Tibial nerve (tissue), 4 donors: ENCODE data around the gene MLLT1. TPM values are rescaled to one million over a fixed set of nuclear protein-coding genes. Genes with fewer than 3 reads are reported as not detected.
"Not testable (repeated sequence)": the region's sequence is repeated elsewhere in the genome, so short reads cannot be mapped to it uniquely, and the experiment has no call there.

Experiments used
- DNase-seq, 2 donors: peaks; one replicate each; pipeline ENCODE4 v3.0.0-alpha.2; 2019; ENCODE audit warnings: low spot score in 2 of 2
- H3K27ac ChIP-seq, 4 donors: fragments of 200-600 bp; sonication (generic) in 3 of 4; one replicate each; pipeline ENCODE4 v1.5.1; 2017 to 2019; ENCODE audit warnings: mild to moderate bottlenecking in 1 of 4
- H3K27me3 ChIP-seq, 2 donors: fragments of 200-600 bp; sonication (generic) in 1 of 2; one replicate each; pipeline versions ENCODE4 v1.5.1 to v1.6.0; 2017 to 2019
- H3K36me3 ChIP-seq, 3 donors: fragments of 200-600 bp; sonication (generic); one replicate each; pipeline ENCODE4 v1.5.1; 2018 to 2019
- H3K4me1 ChIP-seq, 4 donors: fragments of 200-600 bp; sonication (generic) in 3 of 4; one replicate each; pipeline ENCODE4 v1.5.1; 2017 to 2019
- H3K4me3 ChIP-seq, 4 donors: fragments of 200-600 bp; sonication (generic) in 3 of 4; one replicate each; pipeline ENCODE4 v1.5.1; 2017 to 2019; ENCODE audit warnings: mild to moderate bottlenecking in 1 of 4, moderate library complexity in 1 of 4
- H3K9me3 ChIP-seq, 4 donors: fragments of 200-600 bp; sonication (generic) in 3 of 4; one replicate each; pipeline ENCODE4 v1.5.1; 2017 to 2019
- CTCF ChIP-seq, 5 experiments: fragments of 200-600 bp in 3 of 5; fragments of 450-650 bp in 2 of 5; sonication (generic) in 3 of 5; IDR thresholded peaks; one replicate each; pipeline ENCODE4 v1.5.1; 2016 to 2019; ENCODE audit warnings: antibody characterized with exemption in 5 of 5, mild to moderate bottlenecking in 3 of 5, moderate library complexity in 2 of 5
- EP300 ChIP-seq, 2 donors: sonication (generic); formaldehyde crosslinking; IDR thresholded peaks; one replicate each; pipeline ENCODE4 v1.6.1; 2017; ENCODE audit warnings: antibody characterized with exemption in 2 of 2, mild to moderate bottlenecking in 1 of 2
- POLR2A ChIP-seq, 2 donors: fragments of 450-650 bp; IDR thresholded peaks; one replicate each; pipeline ENCODE4 v1.6.1; 2017; ENCODE audit warnings: antibody characterized with exemption in 2 of 2, mild to moderate bottlenecking in 2 of 2, moderate library complexity in 2 of 2
- WGBS, 2 donors: methylation state at CpG; one replicate each; pipeline ENCODE4 v1.1.5; 2018; 5-methylcytosine and 5-hydroxymethylcytosine counted together
- total RNA-seq, 4 donors: library from RNA; depleted of rRNA; stranded (reverse); fragments of >200 nt; gene quantifications; one replicate each; pipeline ENCODE4 v1.1.0, GENCODE V29; 2016

Gene MLLT1
- total RNA-seq, 4 donors from 2014 or later = 15.1 to 42.0 (median 19.9) TPM

- 76 to 80% methylated on average over 4 of the region's 4 CpGs for WGBS, 2 donors
- TF ChIP-seq EP300 (IDR thresholded peaks at IDR 0.05) (no peak), CTCF (IDR thresholded peaks at IDR 0.05) (no peak), POLR2A (IDR thresholded peaks at IDR 0.05) (no peak)
- H3K27me3 ChIP-seq = no peaks in the 10 kb centered on the region
- no peaks in the 10 kb centered on the region for H3K4me1 ChIP-seq
- DNase-seq = no peak
- H3K9me3 ChIP-seq = peaks cover 0 to 62% (median 13%) of the 10 kb centered on the region in 4 donors
- H3K36me3 ChIP-seq = peaks cover 0 to 4% (median 0%) of the 10 kb centered on the region in 3 donors
- no peak overlapping the region for H3K27ac ChIP-seq
- no peak overlapping the region for H3K4me3 ChIP-seq
Observed at GRCh38 chr19:6286676-6287075, 6.9 kb upstream of the MLLT1 start.

- Histone ChIP-seq H3K9me3 (peaks cover 0 to 20% (median 1%) of the 10 kb centered on the region in 4 donors), H3K4me1 (peaks cover 0 to 18% (median 15%) of the 10 kb centered on the region in 4 donors)
- not testable (repeated sequence) for H3K4me3 ChIP-seq, H3K27me3 ChIP-seq, H3K27ac ChIP-seq, DNase-seq, H3K36me3 ChIP-seq
- WGBS, 2 donors = 86 to 90% methylated on average over 6 of the region's 6 CpGs
Observed at GRCh38 chr19:6282393-6282792, 2.6 kb upstream of the MLLT1 start.

- Histone ChIP-seq H3K36me3 (no peaks in the 10 kb centered on the region), H3K4me3 (peak overlapping the region; percentile 70 to 97 (median 78)), H3K27ac (peak overlapping the region; percentile 76 to 93 (median 88)), H3K9me3 (no peaks in the 10 kb centered on the region), H3K27me3 (no peaks in the 10 kb centered on the region), H3K4me1 (peaks cover 0 to 46% (median 41%) of the 10 kb centered on the region in 4 donors)
- no peak for DNase-seq
- WGBS, 2 donors = 0% methylated on average over 9 of the region's 59 CpGs; no CpG with 5 or more reads in 1 of the 2 donors
- TF ChIP-seq CTCF (IDR thresholded peaks at IDR 0.05) = no peak
- TF ChIP-seq EP300 (IDR thresholded peaks at IDR 0.05) = no peak
- TF ChIP-seq POLR2A (IDR thresholded peaks at IDR 0.05) = no peak
Observed at GRCh38 chr19:6279620-6279930, 200 bp downstream of the MLLT1 start.

GRCh38 chr19:6278740-6279619 lies 795 bp downstream of the MLLT1 start:
- Histone ChIP-seq H3K36me3 (no peaks in the 10 kb centered on the region), H3K4me1 (peaks cover 0 to 52% (median 47%) of the 10 kb centered on the region in 4 donors), H3K27ac (peak overlapping the region; percentile 76 to 93 (median 88)), H3K4me3 (peak overlapping the region; percentile 70 to 97 (median 78)), H3K9me3 (no peaks in the 10 kb centered on the region), H3K27me3 (no peaks in the 10 kb centered on the region)
- WGBS, 2 donors = 6 to 7% methylated on average over 21 to 22 of the region's 36 CpGs
- TF ChIP-seq EP300 (IDR thresholded peaks at IDR 0.05) (no peak), POLR2A (IDR thresholded peaks at IDR 0.05) (no peak), CTCF (IDR thresholded peaks at IDR 0.05) (no peak)
- no peak for DNase-seq

- H3K4me1 ChIP-seq = peaks cover 0 to 61% (median 53%) of the 10 kb centered on the region in 4 donors
- WGBS, 2 donors = 64 to 69% methylated on average over 9 of the region's 9 CpGs
Observed at GRCh38 chr19:6278051-6278450, 1.7 kb downstream of the MLLT1 start.

More at GRCh38 chr19:6278051-6278450, 1.7 kb downstream of the MLLT1 start:
- peak overlapping the region in 2 of 4 donors; percentile 75 to 80 for H3K4me3 ChIP-seq
- no peak for DNase-seq
- no peak for TF ChIP-seq CTCF (IDR thresholded peaks at IDR 0.05)
- no peak for TF ChIP-seq POLR2A (IDR thresholded peaks at IDR 0.05)
- no peak for TF ChIP-seq EP300 (IDR thresholded peaks at IDR 0.05)
- H3K9me3 ChIP-seq = no peaks in the 10 kb centered on the region
- H3K27me3 ChIP-seq = no peaks in the 10 kb centered on the region
- H3K36me3 ChIP-seq = no peaks in the 10 kb centered on the region
- H3K27ac ChIP-seq = peak overlapping the region in 3 of 4 donors; percentile 86 to 93 (median 89)
